IgD-negative memory B cell (primary cell): ENCODE data around the gene RAD18. TPM values are rescaled to one million over a fixed set of nuclear protein-coding genes. Genes with fewer than 3 reads are reported as not detected.

ENCODE experiments used
- H3K27ac Mint-ChIP-seq, 3 donors: one replicate each; pipeline ENCODE4 v1.8.0; 2020 to 2022; ENCODE audit warnings: mild to moderate bottlenecking in 3 of 3, mixed read lengths in 3 of 3, moderate library complexity in 1 of 3
- H3K27me3 Mint-ChIP-seq: one replicate; pipeline ENCODE4 v1.8.0; 2021; ENCODE audit warnings: mixed read lengths
- H3K36me3 Mint-ChIP-seq: one replicate; pipeline ENCODE4 v1.8.0; 2020; ENCODE audit warnings: mild to moderate bottlenecking, mixed read lengths
- H3K4me1 Mint-ChIP-seq, 3 donors: one replicate each; pipeline ENCODE4 v1.8.0; 2020 to 2022; ENCODE audit warnings: mixed read lengths in 3 of 3, mild to moderate bottlenecking in 1 of 3
- H3K4me3 Mint-ChIP-seq, 4 donors: one replicate each; pipeline ENCODE4 v1.8.0; 2020 to 2022; ENCODE audit warnings: mild to moderate bottlenecking in 4 of 4, mixed read lengths in 4 of 4, moderate library complexity in 3 of 4
- H3K9me3 Mint-ChIP-seq, 3 donors: one replicate each; pipeline ENCODE4 v1.8.0; 2020 to 2021; ENCODE audit warnings: mixed read lengths in 3 of 3, mild to moderate bottlenecking in 1 of 3
- polyA plus RNA-seq: library from polyadenylated mRNA; unstranded; fragments of 300-500 nt; fragmentation: Illumina TruSeq; gene quantifications from one replicate; pipeline ENCODE4 v1.2.3, GENCODE V29; 2021

RAD18 gene
- polyA plus RNA-seq, 1 donor from 2014 or later = 15.6 TPM

DNA sequence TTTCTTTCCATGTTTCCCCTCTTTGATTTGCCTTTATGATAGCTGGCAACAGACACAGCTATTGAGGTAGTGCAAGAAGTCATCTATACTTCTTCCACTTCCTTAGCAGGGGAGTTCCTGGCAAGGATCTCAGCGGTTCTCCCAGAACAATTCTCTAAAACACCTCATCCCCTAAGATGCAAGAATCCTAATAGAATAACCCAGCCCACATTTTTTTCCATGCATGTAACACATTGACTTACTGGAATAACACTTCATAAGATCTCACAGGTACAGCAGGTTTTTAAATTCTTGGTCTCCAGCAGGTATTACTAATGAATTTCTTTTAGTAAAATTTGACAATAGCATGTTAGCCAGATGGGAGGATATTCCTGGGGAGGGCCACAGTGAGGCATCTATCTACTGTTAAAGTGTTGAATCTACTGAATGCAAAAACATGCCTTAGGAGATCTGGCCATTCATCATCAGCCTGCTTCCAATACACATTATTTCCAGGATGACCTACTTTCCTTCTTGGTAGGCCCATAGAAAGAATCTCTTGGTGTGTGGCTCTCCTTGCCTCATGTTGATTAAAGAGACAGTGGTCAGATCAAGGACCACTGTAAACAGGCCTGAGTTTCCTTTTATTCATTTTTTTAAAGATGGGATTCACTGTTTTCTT lies 78.5 kb downstream of the RAD18 start:
- H3K4me3 Mint-ChIP-seq = no peak overlapping the region
- H3K27ac Mint-ChIP-seq = no peak overlapping the region
- H3K4me1 Mint-ChIP-seq = no peaks in the 10 kb centered on the region
- H3K27me3 Mint-ChIP-seq = no peaks in the 10 kb centered on the region
- no peaks in the 10 kb centered on the region for H3K9me3 Mint-ChIP-seq
- peaks cover 36% of the 10 kb centered on the region for H3K36me3 Mint-ChIP-seq

- H3K4me3 Mint-ChIP-seq = no peak overlapping the region
- H3K4me1 Mint-ChIP-seq = no peaks in the 10 kb centered on the region
- H3K27me3 Mint-ChIP-seq = no peaks in the 10 kb centered on the region
- no peak overlapping the region for H3K27ac Mint-ChIP-seq
- peaks cover 28% of the 10 kb centered on the region for H3K36me3 Mint-ChIP-seq
- no peaks in the 10 kb centered on the region for H3K9me3 Mint-ChIP-seq
Measured at GRCh38 chr3:8882642-8883041, 80.6 kb downstream of the RAD18 start.

- Mint-ChIP-seq H3K4me3 (no peak overlapping the region), H3K9me3 (no peaks in the 10 kb centered on the region), H3K27ac (no peak overlapping the region), H3K27me3 (no peaks in the 10 kb centered on the region), H3K4me1 (no peaks in the 10 kb centered on the region), H3K36me3 (peaks cover 27% of the 10 kb centered on the region)
Measured at GRCh38 chr3:8882171-8882593, 81.1 kb downstream of the RAD18 start.

- H3K27me3 Mint-ChIP-seq = no peaks in the 10 kb centered on the region
- H3K27ac Mint-ChIP-seq = no peak overlapping the region
- H3K36me3 Mint-ChIP-seq = peaks cover 25% of the 10 kb centered on the region
- no peaks in the 10 kb centered on the region for H3K9me3 Mint-ChIP-seq
- no peak overlapping the region for H3K4me3 Mint-ChIP-seq
- H3K4me1 Mint-ChIP-seq = no peaks in the 10 kb centered on the region
Measured at GRCh38 chr3:8879347-8879944, 83.8 kb downstream of the RAD18 start.

GRCh38 chr3:8875836-8876235 lies 87.4 kb downstream of the RAD18 start:
- Mint-ChIP-seq H3K27ac (no peak overlapping the region), H3K4me3 (no peak overlapping the region), H3K36me3 (peaks cover 13% of the 10 kb centered on the region), H3K27me3 (no peaks in the 10 kb centered on the region), H3K9me3 (no peaks in the 10 kb centered on the region), H3K4me1 (no peaks in the 10 kb centered on the region)

GRCh38 chr3:8873740-8874139 lies 89.5 kb downstream of the RAD18 start:
- H3K36me3 Mint-ChIP-seq = peaks cover 7% of the 10 kb centered on the region
- no peak overlapping the region for H3K27ac Mint-ChIP-seq
- no peaks in the 10 kb centered on the region for H3K27me3 Mint-ChIP-seq
- no peaks in the 10 kb centered on the region for H3K4me1 Mint-ChIP-seq
- H3K9me3 Mint-ChIP-seq = no peaks in the 10 kb centered on the region
- H3K4me3 Mint-ChIP-seq = no peak overlapping the region

- no peaks in the 10 kb centered on the region for H3K4me1 Mint-ChIP-seq
- no peaks in the 10 kb centered on the region for H3K27me3 Mint-ChIP-seq
- H3K27ac Mint-ChIP-seq = no peak overlapping the region
- peaks cover 7% of the 10 kb centered on the region for H3K36me3 Mint-ChIP-seq
- no peaks in the 10 kb centered on the region for H3K9me3 Mint-ChIP-seq
- H3K4me3 Mint-ChIP-seq = no peak overlapping the region
Measured at GRCh38 chr3:8872261-8872660, 91.0 kb downstream of the RAD18 start.

DNA sequence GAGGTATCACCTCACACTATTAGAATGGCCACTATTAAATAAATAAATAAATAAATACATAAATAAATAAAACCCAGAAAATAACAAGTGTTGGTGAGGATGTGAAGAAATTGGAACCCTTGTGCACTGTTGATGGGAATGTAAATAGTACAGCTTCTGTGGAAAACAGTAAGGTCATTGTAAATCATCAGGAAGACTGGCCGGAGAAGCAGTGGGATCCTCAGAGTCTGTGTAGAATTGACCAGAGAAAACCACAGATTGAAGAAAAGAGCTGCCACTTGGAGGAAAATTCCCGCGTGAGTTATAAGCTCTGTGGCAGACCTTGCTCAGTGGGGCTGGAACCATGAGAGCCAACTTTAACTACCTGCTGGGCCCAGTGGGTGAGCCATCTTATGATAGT lies 92.0 kb downstream of the RAD18 start:
- Mint-ChIP-seq H3K4me1 (no peaks in the 10 kb centered on the region), H3K4me3 (no peak overlapping the region), H3K9me3 (no peaks in the 10 kb centered on the region), H3K27me3 (no peaks in the 10 kb centered on the region), H3K36me3 (peaks cover 5% of the 10 kb centered on the region), H3K27ac (peak overlapping the region in 1 of 3 donors; percentile 48)

GRCh38 chr3:8870134-8870533 lies 93.1 kb downstream of the RAD18 start:
- H3K27me3 Mint-ChIP-seq = no peaks in the 10 kb centered on the region
- peaks cover 5% of the 10 kb centered on the region for H3K36me3 Mint-ChIP-seq
- H3K4me3 Mint-ChIP-seq = no peak overlapping the region
- no peak overlapping the region for H3K27ac Mint-ChIP-seq
- no peaks in the 10 kb centered on the region for H3K9me3 Mint-ChIP-seq
- no peaks in the 10 kb centered on the region for H3K4me1 Mint-ChIP-seq

- no peaks in the 10 kb centered on the region for H3K27me3 Mint-ChIP-seq
- H3K36me3 Mint-ChIP-seq = peaks cover 5% of the 10 kb centered on the region
- no peak overlapping the region for H3K27ac Mint-ChIP-seq
- H3K4me3 Mint-ChIP-seq = no peak overlapping the region
- peaks cover 0 to 2% (median 2%) of the 10 kb centered on the region in 3 donors for H3K4me1 Mint-ChIP-seq
- H3K9me3 Mint-ChIP-seq = no peaks in the 10 kb centered on the region
Measured at GRCh38 chr3:8869613-8870012, 93.7 kb downstream of the RAD18 start.

GRCh38 chr3:8868996-8869395 lies 94.3 kb downstream of the RAD18 start:
- peaks cover 5% of the 10 kb centered on the region for H3K36me3 Mint-ChIP-seq
- H3K27me3 Mint-ChIP-seq = no peaks in the 10 kb centered on the region
- H3K4me1 Mint-ChIP-seq = peaks cover 0 to 4% (median 2%) of the 10 kb centered on the region in 3 donors
- H3K9me3 Mint-ChIP-seq = no peaks in the 10 kb centered on the region
- H3K27ac Mint-ChIP-seq = no peak overlapping the region
- no peak overlapping the region for H3K4me3 Mint-ChIP-seq

- Mint-ChIP-seq H3K27me3 (no peaks in the 10 kb centered on the region), H3K27ac (no peak overlapping the region), H3K4me1 (peaks cover 0 to 4% (median 2%) of the 10 kb centered on the region in 3 donors)
Measured at GRCh38 chr3:8867646-8868045, 95.6 kb downstream of the RAD18 start.

GRCh38 chr3:8865697-8866096 lies 97.6 kb downstream of the RAD18 start:
- Mint-ChIP-seq H3K4me1 (peaks cover 0 to 4% (median 2%) of the 10 kb centered on the region in 3 donors), H3K9me3 (no peaks in the 10 kb centered on the region), H3K27ac (no peak overlapping the region), H3K4me3 (no peak overlapping the region), H3K36me3 (peaks cover 5% of the 10 kb centered on the region), H3K27me3 (no peaks in the 10 kb centered on the region)

More at GRCh38 chr3:8867646-8868045, 95.6 kb downstream of the RAD18 start:
- Mint-ChIP-seq H3K9me3 (no peaks in the 10 kb centered on the region), H3K36me3 (peaks cover 5% of the 10 kb centered on the region), H3K4me3 (no peak overlapping the region)

GRCh38 chr3:8864402-8865350 lies 98.6 kb downstream of the RAD18 start:
- no peak overlapping the region for H3K27ac Mint-ChIP-seq
- H3K36me3 Mint-ChIP-seq = peaks cover 2% of the 10 kb centered on the region
- H3K9me3 Mint-ChIP-seq = no peaks in the 10 kb centered on the region
- peaks cover 0 to 4% (median 2%) of the 10 kb centered on the region in 3 donors for H3K4me1 Mint-ChIP-seq
- no peak overlapping the region for H3K4me3 Mint-ChIP-seq
- no peaks in the 10 kb centered on the region for H3K27me3 Mint-ChIP-seq

DNA sequence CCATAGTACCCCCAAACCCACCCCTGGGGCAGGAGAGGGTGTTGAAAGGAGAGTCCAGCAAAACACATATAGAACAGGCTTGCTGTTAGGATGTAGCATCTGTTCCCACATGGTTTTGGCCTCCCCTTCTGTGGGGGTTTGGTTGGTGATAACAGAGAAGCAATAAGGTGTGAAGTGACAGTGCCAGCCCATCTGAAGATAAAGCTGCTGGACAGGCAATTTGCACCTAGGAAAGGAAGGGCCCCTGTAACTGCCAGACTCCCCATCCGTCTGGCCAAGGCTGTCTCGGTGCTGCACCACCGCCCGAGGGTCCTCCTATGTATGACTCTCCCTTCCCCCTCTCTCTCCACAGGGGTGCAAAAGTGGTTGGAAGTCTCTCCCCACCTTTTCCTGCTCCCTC lies 99.4 kb downstream of the RAD18 start:
- Mint-ChIP-seq H3K36me3 (peaks cover 2% of the 10 kb centered on the region), H3K4me3 (no peak overlapping the region), H3K27me3 (no peaks in the 10 kb centered on the region), H3K4me1 (peaks cover 0 to 4% (median 2%) of the 10 kb centered on the region in 3 donors), H3K27ac (no peak overlapping the region), H3K9me3 (no peaks in the 10 kb centered on the region)
